Panc1 (cell line): Measurements from ENCODE around the gene LRCH1.

Experiments
- POLR2AphosphoS5 ChIP-seq: IDR thresholded peaks from 2 replicates; pipeline ENCODE4 v1.6.1; 2012; ENCODE audit warnings: mild to moderate bottlenecking, low read depth, low read length, moderate library complexity
- REST ChIP-seq, 2 experiments: IDR thresholded peaks; 2 replicates each; pipeline ENCODE4 v1.6.1; 2011 to 2012; ENCODE audit warnings: low read depth in 2 of 2, control low read depth in 1 of 2, low read length in 1 of 2, mild to moderate bottlenecking in 1 of 2, moderate library complexity in 1 of 2; ENCODE audit not compliant: insufficient read depth in 1 of 2
- SIN3A ChIP-seq: IDR thresholded peaks from 2 replicates; pipeline ENCODE4 v1.6.1; 2012; ENCODE audit warnings: low read depth, mild to moderate bottlenecking, low read length, moderate library complexity, borderline replicate concordance; ENCODE audit not compliant: insufficient read depth
- TCF7L2 ChIP-seq: IDR thresholded peaks from 2 replicates; pipeline ENCODE4 v1.6.1; 2011; ENCODE audit warnings: mild to moderate bottlenecking, low read depth, low read length, inconsistent platforms
- TF ChIP-seq, protein P1 (sequence below): fragments of 450-650 bp; IDR thresholded peaks from 2 replicates; pipeline ENCODE4 v1.5.1; 2017; ENCODE audit warnings: mild to moderate bottlenecking

- TF ChIP-seq, protein P1, sequence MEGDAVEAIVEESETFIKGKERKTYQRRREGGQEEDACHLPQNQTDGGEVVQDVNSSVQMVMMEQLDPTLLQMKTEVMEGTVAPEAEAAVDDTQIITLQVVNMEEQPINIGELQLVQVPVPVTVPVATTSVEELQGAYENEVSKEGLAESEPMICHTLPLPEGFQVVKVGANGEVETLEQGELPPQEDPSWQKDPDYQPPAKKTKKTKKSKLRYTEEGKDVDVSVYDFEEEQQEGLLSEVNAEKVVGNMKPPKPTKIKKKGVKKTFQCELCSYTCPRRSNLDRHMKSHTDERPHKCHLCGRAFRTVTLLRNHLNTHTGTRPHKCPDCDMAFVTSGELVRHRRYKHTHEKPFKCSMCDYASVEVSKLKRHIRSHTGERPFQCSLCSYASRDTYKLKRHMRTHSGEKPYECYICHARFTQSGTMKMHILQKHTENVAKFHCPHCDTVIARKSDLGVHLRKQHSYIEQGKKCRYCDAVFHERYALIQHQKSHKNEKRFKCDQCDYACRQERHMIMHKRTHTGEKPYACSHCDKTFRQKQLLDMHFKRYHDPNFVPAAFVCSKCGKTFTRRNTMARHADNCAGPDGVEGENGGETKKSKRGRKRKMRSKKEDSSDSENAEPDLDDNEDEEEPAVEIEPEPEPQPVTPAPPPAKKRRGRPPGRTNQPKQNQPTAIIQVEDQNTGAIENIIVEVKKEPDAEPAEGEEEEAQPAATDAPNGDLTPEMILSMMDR, result no peak
- TF ChIP-seq POLR2AphosphoS5 (no peak), SIN3A (no peak), REST (IDR thresholded peaks at IDR 0.05; ENCODE audit: insufficient read depth in 1 of 2, low read depth in 2 of 2, low read length in 1 of 2) (no peak), TCF7L2 (no peak)
Measured at GRCh38 chr13:46801858-46802257, 248.9 kb downstream of the LRCH1 start.
